ENCODE data around the gene C12orf75.

C12orf75 gene

GRCh38 chr12:105347499-105347898 is 17.0 kb downstream of the C12orf75 start:
- no peak overlapping the region for H3K9ac ChIP-seq (ENCODE audit: low read length in 5 of 5)
- no peak overlapping the region for H3K27ac ChIP-seq (ENCODE audit: low read depth, low read length)
- no peaks in the 10 kb centered on the region for H3K9me3 ChIP-seq (ENCODE audit: control insufficient read depth in 5 of 5, low read length in 5 of 5)
- peaks cover 0 to 4% (median 0%) of the 10 kb centered on the region in 5 donors for H3K27me3 ChIP-seq (ENCODE audit: control insufficient read depth in 5 of 5, insufficient read depth in 4 of 5, low read length in 5 of 5)
- H3K4me3 ChIP-seq (ENCODE audit: low read depth in 1 of 5, low read length in 5 of 5) = no peak overlapping the region
- peaks cover 0 to 3% (median 0%) of the 10 kb centered on the region in 5 donors for H3K4me1 ChIP-seq (ENCODE audit: control insufficient read depth in 5 of 5, insufficient read depth in 5 of 5, low read length in 5 of 5)
- H3K36me3 ChIP-seq (ENCODE audit: control insufficient read depth in 5 of 5, insufficient read depth in 5 of 5, low read length in 5 of 5) = no peaks in the 10 kb centered on the region

GRCh38 chr12:105348142-105348541 is 17.7 kb downstream of the C12orf75 start:
- Histone ChIP-seq H3K4me3 (ENCODE audit: low read depth in 1 of 5, low read length in 5 of 5) (no peak overlapping the region), H3K27ac (ENCODE audit: low read depth, low read length) (no peak overlapping the region), H3K36me3 (ENCODE audit: control insufficient read depth in 5 of 5, insufficient read depth in 5 of 5, low read length in 5 of 5) (no peaks in the 10 kb centered on the region), H3K27me3 (ENCODE audit: control insufficient read depth in 5 of 5, insufficient read depth in 4 of 5, low read length in 5 of 5) (peaks cover 0 to 4% (median 0%) of the 10 kb centered on the region in 5 donors), H3K9ac (ENCODE audit: low read length in 5 of 5) (no peak overlapping the region), H3K9me3 (ENCODE audit: control insufficient read depth in 5 of 5, low read length in 5 of 5) (no peaks in the 10 kb centered on the region), H3K4me1 (ENCODE audit: control insufficient read depth in 5 of 5, insufficient read depth in 5 of 5, low read length in 5 of 5) (peaks cover 0 to 6% (median 0%) of the 10 kb centered on the region in 5 donors)

- no peak overlapping the region for H3K27ac ChIP-seq (ENCODE audit: low read depth, low read length)
- H3K36me3 ChIP-seq (ENCODE audit: control insufficient read depth in 5 of 5, insufficient read depth in 5 of 5, low read length in 5 of 5) = no peaks in the 10 kb centered on the region
- no peak overlapping the region for H3K9ac ChIP-seq (ENCODE audit: low read length in 5 of 5)
- peaks cover 0 to 6% (median 0%) of the 10 kb centered on the region in 5 donors for H3K4me1 ChIP-seq (ENCODE audit: control insufficient read depth in 5 of 5, insufficient read depth in 5 of 5, low read length in 5 of 5)
- no peaks in the 10 kb centered on the region for H3K9me3 ChIP-seq (ENCODE audit: control insufficient read depth in 5 of 5, low read length in 5 of 5)
- peaks cover 0 to 4% (median 0%) of the 10 kb centered on the region in 5 donors for H3K27me3 ChIP-seq (ENCODE audit: control insufficient read depth in 5 of 5, insufficient read depth in 4 of 5, low read length in 5 of 5)
- no peak overlapping the region for H3K4me3 ChIP-seq (ENCODE audit: low read depth in 1 of 5, low read length in 5 of 5)
Measured at GRCh38 chr12:105348561-105348960, 18.1 kb downstream of the C12orf75 start.

GRCh38 chr12:105349138-105349537 is 18.6 kb downstream of the C12orf75 start:
- H3K9ac ChIP-seq (ENCODE audit: low read length in 5 of 5) = no peak overlapping the region
- peaks cover 0 to 4% (median 0%) of the 10 kb centered on the region in 5 donors for H3K27me3 ChIP-seq (ENCODE audit: control insufficient read depth in 5 of 5, insufficient read depth in 4 of 5, low read length in 5 of 5)
- H3K36me3 ChIP-seq (ENCODE audit: control insufficient read depth in 5 of 5, insufficient read depth in 5 of 5, low read length in 5 of 5) = no peaks in the 10 kb centered on the region
- no peak overlapping the region for H3K27ac ChIP-seq (ENCODE audit: low read depth, low read length)
- H3K4me1 ChIP-seq (ENCODE audit: control insufficient read depth in 5 of 5, insufficient read depth in 5 of 5, low read length in 5 of 5) = peaks cover 0 to 6% (median 0%) of the 10 kb centered on the region in 5 donors
- H3K9me3 ChIP-seq (ENCODE audit: control insufficient read depth in 5 of 5, low read length in 5 of 5) = no peaks in the 10 kb centered on the region
- no peak overlapping the region for H3K4me3 ChIP-seq (ENCODE audit: low read depth in 1 of 5, low read length in 5 of 5)

- H3K4me3 ChIP-seq (ENCODE audit: low read depth in 1 of 5, low read length in 5 of 5) = no peak overlapping the region
- H3K27ac ChIP-seq (ENCODE audit: low read depth, low read length) = no peak overlapping the region
- no peak overlapping the region for H3K9ac ChIP-seq (ENCODE audit: low read length in 5 of 5)
- peaks cover 0 to 4% (median 0%) of the 10 kb centered on the region in 5 donors for H3K27me3 ChIP-seq (ENCODE audit: control insufficient read depth in 5 of 5, insufficient read depth in 4 of 5, low read length in 5 of 5)
- H3K36me3 ChIP-seq (ENCODE audit: control insufficient read depth in 5 of 5, insufficient read depth in 5 of 5, low read length in 5 of 5) = no peaks in the 10 kb centered on the region
- H3K9me3 ChIP-seq (ENCODE audit: control insufficient read depth in 5 of 5, low read length in 5 of 5) = no peaks in the 10 kb centered on the region
- peaks cover 0 to 6% (median 0%) of the 10 kb centered on the region in 5 donors for H3K4me1 ChIP-seq (ENCODE audit: control insufficient read depth in 5 of 5, insufficient read depth in 5 of 5, low read length in 5 of 5)
Measured at GRCh38 chr12:105351523-105351922, 21.0 kb downstream of the C12orf75 start.

- H3K9ac ChIP-seq (ENCODE audit: low read length in 5 of 5) = no peak overlapping the region
- H3K27ac ChIP-seq (ENCODE audit: low read depth, low read length) = no peak overlapping the region
- H3K36me3 ChIP-seq (ENCODE audit: control insufficient read depth in 5 of 5, insufficient read depth in 5 of 5, low read length in 5 of 5) = no peaks in the 10 kb centered on the region
- H3K27me3 ChIP-seq (ENCODE audit: control insufficient read depth in 5 of 5, insufficient read depth in 4 of 5, low read length in 5 of 5) = peaks cover 0 to 4% (median 0%) of the 10 kb centered on the region in 5 donors
- H3K9me3 ChIP-seq (ENCODE audit: control insufficient read depth in 5 of 5, low read length in 5 of 5) = no peaks in the 10 kb centered on the region
- H3K4me1 ChIP-seq (ENCODE audit: control insufficient read depth in 5 of 5, insufficient read depth in 5 of 5, low read length in 5 of 5) = peaks cover 0 to 6% (median 0%) of the 10 kb centered on the region in 5 donors
- no peak overlapping the region for H3K4me3 ChIP-seq (ENCODE audit: low read depth in 1 of 5, low read length in 5 of 5)
Measured at GRCh38 chr12:105352052-105352451, 21.6 kb downstream of the C12orf75 start.

GRCh38 chr12:105352940-105353635 is 22.6 kb downstream of the C12orf75 start:
- H3K27ac ChIP-seq (ENCODE audit: low read depth, low read length) = no peak overlapping the region
- no peaks in the 10 kb centered on the region for H3K36me3 ChIP-seq (ENCODE audit: control insufficient read depth in 5 of 5, insufficient read depth in 5 of 5, low read length in 5 of 5)
- H3K4me1 ChIP-seq (ENCODE audit: control insufficient read depth in 5 of 5, insufficient read depth in 5 of 5, low read length in 5 of 5) = peaks cover 0 to 6% (median 0%) of the 10 kb centered on the region in 5 donors
- no peaks in the 10 kb centered on the region for H3K9me3 ChIP-seq (ENCODE audit: control insufficient read depth in 5 of 5, low read length in 5 of 5)
- no peak overlapping the region for H3K4me3 ChIP-seq (ENCODE audit: low read depth in 1 of 5, low read length in 5 of 5)
- H3K9ac ChIP-seq (ENCODE audit: low read length in 5 of 5) = no peak overlapping the region
- peaks cover 0 to 4% (median 0%) of the 10 kb centered on the region in 5 donors for H3K27me3 ChIP-seq (ENCODE audit: control insufficient read depth in 5 of 5, insufficient read depth in 4 of 5, low read length in 5 of 5)

- Histone ChIP-seq H3K27me3 (ENCODE audit: control insufficient read depth in 5 of 5, insufficient read depth in 4 of 5, low read length in 5 of 5) (peaks cover 0 to 4% (median 0%) of the 10 kb centered on the region in 5 donors), H3K36me3 (ENCODE audit: control insufficient read depth in 5 of 5, insufficient read depth in 5 of 5, low read length in 5 of 5) (no peaks in the 10 kb centered on the region), H3K4me1 (ENCODE audit: control insufficient read depth in 5 of 5, insufficient read depth in 5 of 5, low read length in 5 of 5) (peaks cover 0 to 5% (median 0%) of the 10 kb centered on the region in 5 donors), H3K27ac (ENCODE audit: low read depth, low read length) (no peak overlapping the region), H3K9ac (ENCODE audit: low read length in 5 of 5) (no peak overlapping the region), H3K4me3 (ENCODE audit: low read depth in 1 of 5, low read length in 5 of 5) (no peak overlapping the region), H3K9me3 (ENCODE audit: control insufficient read depth in 5 of 5, low read length in 5 of 5) (no peaks in the 10 kb centered on the region)
Measured at GRCh38 chr12:105355752-105356151, 25.3 kb downstream of the C12orf75 start.

- peaks cover 0 to 5% (median 0%) of the 10 kb centered on the region in 5 donors for H3K4me1 ChIP-seq (ENCODE audit: control insufficient read depth in 5 of 5, insufficient read depth in 5 of 5, low read length in 5 of 5)
- H3K27ac ChIP-seq (ENCODE audit: low read depth, low read length) = no peak overlapping the region
- H3K9ac ChIP-seq (ENCODE audit: low read length in 5 of 5) = no peak overlapping the region
- no peak overlapping the region for H3K4me3 ChIP-seq (ENCODE audit: low read depth in 1 of 5, low read length in 5 of 5)
- H3K36me3 ChIP-seq (ENCODE audit: control insufficient read depth in 5 of 5, insufficient read depth in 5 of 5, low read length in 5 of 5) = no peaks in the 10 kb centered on the region
- no peaks in the 10 kb centered on the region for H3K27me3 ChIP-seq (ENCODE audit: control insufficient read depth in 5 of 5, insufficient read depth in 4 of 5, low read length in 5 of 5)
- no peaks in the 10 kb centered on the region for H3K9me3 ChIP-seq (ENCODE audit: control insufficient read depth in 5 of 5, low read length in 5 of 5)
Measured at GRCh38 chr12:105357162-105357691, 26.7 kb downstream of the C12orf75 start.

GRCh38 chr12:105358789-105359188 is 28.3 kb downstream of the C12orf75 start:
- no peak overlapping the region for H3K9ac ChIP-seq (ENCODE audit: low read length in 5 of 5)
- no peaks in the 10 kb centered on the region for H3K27me3 ChIP-seq (ENCODE audit: control insufficient read depth in 5 of 5, insufficient read depth in 4 of 5, low read length in 5 of 5)
- no peaks in the 10 kb centered on the region for H3K9me3 ChIP-seq (ENCODE audit: control insufficient read depth in 5 of 5, low read length in 5 of 5)
- H3K4me1 ChIP-seq (ENCODE audit: control insufficient read depth in 5 of 5, insufficient read depth in 5 of 5, low read length in 5 of 5) = no peaks in the 10 kb centered on the region
- no peak overlapping the region for H3K27ac ChIP-seq (ENCODE audit: low read depth, low read length)
- no peak overlapping the region for H3K4me3 ChIP-seq (ENCODE audit: low read depth in 1 of 5, low read length in 5 of 5)
- H3K36me3 ChIP-seq (ENCODE audit: control insufficient read depth in 5 of 5, insufficient read depth in 5 of 5, low read length in 5 of 5) = no peaks in the 10 kb centered on the region
